22Rv1 (cell line): Measurements from ENCODE around the gene TRIB2.

Experiments used
- CTCF ChIP-seq: fragments of 450-650 bp; IDR thresholded peaks from 2 replicates; pipeline ENCODE4 v1.5.1; 2017; ENCODE audit warnings: mild to moderate bottlenecking
- ZFX ChIP-seq: fragments of 450-650 bp; IDR thresholded peaks from 2 replicates; pipeline ENCODE4 v1.6.1; 2017; ENCODE audit warnings: antibody characterized with exemption, borderline replicate concordance

- TF ChIP-seq CTCF (no peak), ZFX (no peak)
These were observed 30.8 kb upstream of the TRIB2 start for GRCh38 chr2:12685956-12686355.
